GM12878 (cell line): ENCODE measurements around the gene CRTC2. TPM values are rescaled to one million over a fixed set of nuclear protein-coding genes. Genes with fewer than 3 reads are reported as not detected.

Source experiments
- BMI1 ChIP-seq: fragments of 450-650 bp; IDR thresholded peaks from 2 replicates; pipeline ENCODE4 v1.6.1; 2016; ENCODE audit warnings: mild to moderate bottlenecking, moderate library complexity, borderline replicate concordance
- CREM ChIP-seq: IDR thresholded peaks from 2 replicates; pipeline ENCODE4 v1.6.1; 2014; ENCODE audit warnings: antibody characterized with exemption, low read depth
- PKNOX1 ChIP-seq: fragments of 450-650 bp; IDR thresholded peaks from 2 replicates; pipeline ENCODE4 v1.6.1; 2016; ENCODE audit warnings: mild to moderate bottlenecking
- PML ChIP-seq: IDR thresholded peaks from 2 replicates; pipeline ENCODE4 v1.6.1; 2012; ENCODE audit warnings: low read length, inconsistent platforms
- POLR2A ChIP-seq: IDR thresholded peaks from 2 replicates; pipeline ENCODE4 v1.6.1; 2011; ENCODE audit warnings: low read depth, mild to moderate bottlenecking, low read length
- POU2F2 ChIP-seq: IDR thresholded peaks from 3 replicates; pipeline ENCODE4 v1.6.1; 2011; ENCODE audit warnings: low read depth, mild to moderate bottlenecking, low read length, borderline replicate concordance
- SMAD5 ChIP-seq: IDR thresholded peaks from 2 replicates; pipeline ENCODE4 v1.6.1; 2016; ENCODE audit warnings: antibody characterized with exemption, low read depth
- SRF ChIP-seq, 2 experiments: IDR thresholded peaks; 2 replicates each; pipeline ENCODE4 v1.6.1; 2011; ENCODE audit warnings: low read depth in 2 of 2, low read length in 2 of 2, mild to moderate bottlenecking in 1 of 2, moderate library complexity in 1 of 2
- TCF3 ChIP-seq: IDR thresholded peaks from 2 replicates; pipeline ENCODE4 v1.6.1; 2012; ENCODE audit warnings: low read depth, mild to moderate bottlenecking, low read length, borderline replicate concordance; ENCODE audit not compliant: insufficient read depth
- WRNIP1 ChIP-seq: IDR thresholded peaks from 2 replicates; pipeline ENCODE4 v1.6.1; 2011; ENCODE audit warnings: low read depth, low read length, improper control_type of control experiment, borderline replicate concordance
- ZBED1 ChIP-seq: IDR thresholded peaks from 2 replicates; pipeline ENCODE4 v1.6.1; 2016; ENCODE audit warnings: borderline replicate concordance
- ZBTB33 ChIP-seq: fragments of 450-650 bp; IDR thresholded peaks from 2 replicates; pipeline ENCODE4 v1.6.1; 2017; ENCODE audit warnings: mild to moderate bottlenecking
- polyA plus RNA-seq, 11 experiments: library from polyadenylated mRNA; depleted of rRNA in 4 of 11; unstranded in 6 of 11; stranded (reverse) in 5 of 11; fragments of >200 nt; fragmentation: Nextera tagmentation in 4 of 11; fragmentation: Illumina TruSeq in 1 of 11; extraction: Ambion mirVana in 4 of 11; extraction: Trizol in 1 of 11; gene quantifications; 1 replicate in 1 of 11; 2 replicates in 10 of 11; pipeline versions ENCODE4 v1.2.1 to v1.2.3, GENCODE V29; 2011 to 2016; ENCODE audit warnings: inconsistent platforms in 2 of 11, missing spikeins in 2 of 11, low read depth in 1 of 11
- total RNA-seq, 4 experiments: library from RNA; depleted of rRNA in 3 of 4; stranded (reverse); fragments of >200 nt in 3 of 4; fragmentation: Illumina TruSeq in 1 of 4; extraction: Trizol in 1 of 4; gene quantifications; 2 replicates each; pipeline versions ENCODE4 v1.2.1 to v1.2.3, GENCODE V29; 2013 to 2021
- TF ChIP-seq, protein P1 (sequence below): fragments of 450-650 bp; IDR thresholded peaks from 2 replicates; pipeline ENCODE4 v1.6.1; 2018; ENCODE audit warnings: mild to moderate bottlenecking, low read depth, moderate library complexity; ENCODE audit not compliant: partially characterized antibody
- TF ChIP-seq, protein P2 (sequence below): fragments of 450-650 bp; formaldehyde crosslinking; IDR thresholded peaks from 2 replicates; pipeline ENCODE4 v1.4.0; 2022; ENCODE audit warnings: mild to moderate bottlenecking, moderate library complexity

Gene CRTC2
- total and polyA plus RNA-seq, 10 of the 15 experiments (the other 5 are each of a cell fraction or from before 2014, with no cell fraction given) = 5.1 to 57.9 (median 32.7) TPM

DNA sequence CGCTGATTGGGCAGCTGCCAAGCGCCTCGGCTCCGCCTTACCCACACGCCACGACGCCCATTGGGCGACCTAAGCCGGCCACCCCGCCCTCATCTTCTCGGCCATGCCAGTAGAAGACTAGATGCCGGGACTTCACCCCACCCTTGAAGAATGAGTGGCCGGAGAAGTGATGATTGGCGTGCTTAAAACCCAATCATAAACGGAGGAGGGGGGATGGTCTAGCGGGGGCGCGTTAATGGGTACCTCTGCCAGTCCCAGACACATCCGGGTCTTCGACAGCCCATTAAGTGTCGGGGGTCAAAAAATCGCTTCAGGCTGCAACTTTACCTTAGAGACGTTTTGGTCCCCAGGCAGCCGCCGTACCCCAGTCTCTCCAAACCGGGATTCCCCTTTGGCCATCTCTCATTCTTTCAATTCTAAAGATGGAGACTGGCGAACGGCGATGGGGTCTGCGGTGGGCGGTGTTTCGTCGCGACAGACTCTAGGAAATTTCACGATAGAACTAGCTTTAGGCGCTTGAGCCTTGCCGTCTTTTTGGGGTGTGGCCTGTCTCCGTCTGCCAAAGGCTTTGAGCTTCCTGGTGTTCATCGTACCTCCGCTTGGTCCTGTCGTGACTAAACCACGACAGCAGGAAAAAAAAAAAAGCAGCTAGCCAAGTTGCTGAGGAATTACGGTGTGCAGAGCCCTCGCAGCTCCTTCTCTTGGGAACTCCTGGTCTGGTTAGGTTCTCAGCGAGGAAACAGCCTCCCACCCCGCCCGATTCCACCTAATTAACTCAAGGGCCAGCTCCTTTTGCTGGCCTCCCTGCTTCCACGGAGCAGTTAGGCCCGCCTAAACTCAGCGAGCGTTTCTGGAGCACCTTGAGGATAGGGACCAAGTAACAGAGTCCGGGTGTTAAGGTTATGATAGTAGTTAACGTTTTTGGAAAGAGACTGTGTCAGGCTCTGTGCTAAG is 35.2 kb downstream of the CRTC2 start, which contains the start of gene GATAD2B (continued):
- no peak for TF ChIP-seq TCF3
- TF ChIP-seq BMI1 = no peak
- no peak; the same call in 1 of the 2 replicates for TF ChIP-seq WRNIP1
- TF ChIP-seq, protein P1, sequence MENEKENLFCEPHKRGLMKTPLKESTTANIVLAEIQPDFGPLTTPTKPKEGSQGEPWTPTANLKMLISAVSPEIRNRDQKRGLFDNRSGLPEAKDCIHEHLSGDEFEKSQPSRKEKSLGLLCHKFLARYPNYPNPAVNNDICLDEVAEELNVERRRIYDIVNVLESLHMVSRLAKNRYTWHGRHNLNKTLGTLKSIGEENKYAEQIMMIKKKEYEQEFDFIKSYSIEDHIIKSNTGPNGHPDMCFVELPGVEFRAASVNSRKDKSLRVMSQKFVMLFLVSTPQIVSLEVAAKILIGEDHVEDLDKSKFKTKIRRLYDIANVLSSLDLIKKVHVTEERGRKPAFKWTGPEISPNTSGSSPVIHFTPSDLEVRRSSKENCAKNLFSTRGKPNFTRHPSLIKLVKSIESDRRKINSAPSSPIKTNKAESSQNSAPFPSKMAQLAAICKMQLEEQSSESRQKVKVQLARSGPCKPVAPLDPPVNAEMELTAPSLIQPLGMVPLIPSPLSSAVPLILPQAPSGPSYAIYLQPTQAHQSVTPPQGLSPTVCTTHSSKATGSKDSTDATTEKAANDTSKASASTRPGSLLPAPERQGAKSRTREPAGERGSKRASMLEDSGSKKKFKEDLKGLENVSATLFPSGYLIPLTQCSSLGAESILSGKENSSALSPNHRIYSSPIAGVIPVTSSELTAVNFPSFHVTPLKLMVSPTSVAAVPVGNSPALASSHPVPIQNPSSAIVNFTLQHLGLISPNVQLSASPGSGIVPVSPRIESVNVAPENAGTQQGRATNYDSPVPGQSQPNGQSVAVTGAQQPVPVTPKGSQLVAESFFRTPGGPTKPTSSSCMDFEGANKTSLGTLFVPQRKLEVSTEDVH = no peak
- TF ChIP-seq PKNOX1 = peak; percentile 100
- TF ChIP-seq POLR2A = peak; percentile 79
- no peak for TF ChIP-seq SMAD5
- peak; percentile 100 for TF ChIP-seq ZBED1
- TF ChIP-seq PML = peak; percentile 77; the same call in 1 of the 2 replicates
- peak; percentile 71; the same call in 1 of the 3 replicates for TF ChIP-seq POU2F2
- 0 out of 2 replicates have a peak, but pooled peaks have one; percentile 36 for TF ChIP-seq ZBTB33
- peak; percentile 44; the same call in 1 of the 2 replicates for TF ChIP-seq CREM
- TF ChIP-seq, protein P2, sequence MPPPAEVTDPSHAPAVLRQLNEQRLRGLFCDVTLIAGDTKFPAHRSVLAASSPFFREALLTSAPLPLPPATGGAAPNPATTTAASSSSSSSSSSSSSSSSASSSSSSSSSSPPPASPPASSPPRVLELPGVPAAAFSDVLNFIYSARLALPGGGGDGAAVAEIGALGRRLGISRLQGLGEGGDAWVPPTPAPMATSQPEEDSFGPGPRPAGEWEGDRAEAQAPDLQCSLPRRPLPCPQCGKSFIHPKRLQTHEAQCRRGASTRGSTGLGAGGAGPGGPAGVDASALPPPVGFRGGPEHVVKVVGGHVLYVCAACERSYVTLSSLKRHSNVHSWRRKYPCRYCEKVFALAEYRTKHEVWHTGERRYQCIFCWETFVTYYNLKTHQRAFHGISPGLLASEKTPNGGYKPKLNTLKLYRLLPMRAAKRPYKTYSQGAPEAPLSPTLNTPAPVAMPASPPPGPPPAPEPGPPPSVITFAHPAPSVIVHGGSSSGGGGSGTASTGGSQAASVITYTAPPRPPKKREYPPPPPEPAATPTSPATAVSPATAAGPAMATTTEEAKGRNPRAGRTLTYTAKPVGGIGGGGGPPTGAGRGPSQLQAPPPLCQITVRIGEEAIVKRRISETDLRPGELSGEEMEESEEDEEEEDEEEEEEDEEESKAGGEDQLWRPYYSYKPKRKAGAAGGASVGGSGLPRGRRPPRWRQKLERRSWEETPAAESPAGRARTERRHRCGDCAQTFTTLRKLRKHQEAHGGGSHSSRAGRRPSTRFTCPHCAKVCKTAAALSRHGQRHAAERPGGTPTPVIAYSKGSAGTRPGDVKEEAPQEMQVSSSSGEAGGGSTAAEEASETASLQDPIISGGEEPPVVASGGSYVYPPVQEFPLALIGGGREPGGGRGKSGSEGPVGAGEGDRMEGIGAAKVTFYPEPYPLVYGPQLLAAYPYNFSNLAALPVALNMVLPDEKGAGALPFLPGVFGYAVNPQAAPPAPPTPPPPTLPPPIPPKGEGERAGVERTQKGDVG (CRISPR knock-in tag) = no peak
- TF ChIP-seq SRF (IDR thresholded peaks at IDR 0.05; ENCODE audit: low read depth in 2 of 2, low read length in 2 of 2) = no peak
